H1 (cell line): ENCODE results near the gene MYO3A. TPM values are rescaled to one million over a fixed set of nuclear protein-coding genes. Genes with fewer than 3 reads are reported as not detected.

Experiments used
- BCL11A ChIP-seq, 2 experiments: IDR thresholded peaks; one replicate each; pipeline ENCODE4 v1.6.1; 2011; ENCODE audit warnings: low read depth in 2 of 2, low read length in 2 of 2, mild to moderate bottlenecking in 2 of 2
- GTF2F1 ChIP-seq: IDR thresholded peaks from 2 replicates; pipeline ENCODE4 v1.6.1; 2012; ENCODE audit warnings: low read depth, low read length, improper control_type of control experiment, borderline replicate concordance
- MAFK ChIP-seq: IDR thresholded peaks from 2 replicates; pipeline ENCODE4 v1.6.1; 2012; ENCODE audit warnings: low read depth, mild to moderate bottlenecking, improper control_type of control experiment, low read length
- RNF2 ChIP-seq: fragments of 200-900, 300-1000 bp; sonication (generic); IDR thresholded peaks from 2 replicates; pipeline ENCODE4 v1.7.1; 2016; ENCODE audit warnings: borderline replicate concordance, low read depth, mild to moderate bottlenecking, antibody characterized with exemption, low read length; ENCODE audit not compliant: poor library complexity, severe bottlenecking; ENCODE audit errors: missing control alignments
- polyA plus RNA-seq, 7 experiments: library from polyadenylated mRNA; depleted of rRNA in 3 of 7; stranded (reverse) in 5 of 7; unstranded in 2 of 7; fragments of >200 nt in 5 of 7; fragments of 200-250 nt in 2 of 7; gene quantifications; 1 replicate in 5 of 7; 2 replicates in 1 of 7; 4 replicates in 1 of 7; pipeline versions ENCODE4 v1.2.1 to v1.2.3, GENCODE V29; 2011 to 2013; ENCODE audit warnings: missing spikeins in 2 of 7, mixed read lengths in 2 of 7
- total RNA-seq: library from RNA; stranded (reverse); fragmentation: NEBNext Ultra II Directional; extraction: Animal tissue kit (Norgen Biotek cat#: 25700); gene quantifications from 2 replicates; pipeline ENCODE4 v1.2.1, GENCODE V29; 2021

MYO3A gene
- total and polyA plus RNA-seq, 2 of the 8 experiments (the other 6 are each of a cell fraction or from before 2014, with no cell fraction given), result 3.9 to 5.3 TPM

DNA sequence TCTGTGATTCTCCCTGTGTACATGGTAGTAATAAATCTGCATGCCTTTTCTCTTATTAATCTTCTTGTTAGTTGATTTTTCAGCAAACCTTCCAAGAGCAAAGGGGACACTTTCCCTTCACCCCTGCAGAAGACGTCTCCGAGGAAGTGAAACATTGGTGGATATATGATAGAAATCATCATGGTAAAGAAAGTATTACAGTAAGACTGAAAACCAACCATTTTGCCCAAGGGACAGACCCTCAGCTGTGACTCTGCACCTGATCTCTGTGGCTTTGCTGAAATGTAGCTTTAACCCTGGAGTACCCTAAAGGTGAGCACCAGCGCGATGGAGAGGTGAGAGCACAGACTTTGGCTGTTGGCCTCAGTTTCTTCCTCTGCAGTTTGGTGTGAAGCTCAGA, 32.8 kb upstream of the MYO3A start (continued):
- no peak for TF ChIP-seq RNF2
- TF ChIP-seq GTF2F1, result no peak
- TF ChIP-seq BCL11A (IDR thresholded peaks at IDR 0.05; ENCODE audit: low read depth in 2 of 2, low read length in 2 of 2), result no peak
- no peak for TF ChIP-seq MAFK
